Heart right ventricle (tissue), 16 donors: ENCODE results near the gene LDLRAD4. TPM values are rescaled to one million over a fixed set of nuclear protein-coding genes. Genes with fewer than 3 reads are reported as not detected.
A peak's percentile ranks its signal among the peaks of the same experiment; 100 is the strongest.

ENCODE experiments used
- ATAC-seq, 8 donors: fragments of 200-7000 bp; cut with Tn5 transposase; one replicate each; pipeline ENCODE4 v1.9.1; 2020; ENCODE audit warnings: mild to moderate bottlenecking in 8 of 8, moderate library complexity in 8 of 8, moderate number of reproducible peaks in 1 of 8
- DNase-seq, 2 donors: peaks; one replicate each; pipeline ENCODE4 v3.0.0-alpha.2; 2020
- H3K27ac ChIP-seq, 10 donors: fragments of 200-600 bp; sonication (generic) in 2 of 10; one replicate each; pipeline versions ENCODE4 v1.5.0 to v1.8.0; 2020 to 2022; ENCODE audit warnings: mild to moderate bottlenecking in 3 of 10
- H3K27me3 ChIP-seq, 7 donors: fragments of 200-600 bp; one replicate each; pipeline ENCODE4 v1.8.0; 2021 to 2022; ENCODE audit warnings: mild to moderate bottlenecking in 2 of 7
- H3K36me3 ChIP-seq, 9 donors: fragments of 200-600 bp; sonication (generic) in 1 of 9; one replicate each; pipeline versions ENCODE4 v1.5.0 to v1.8.0; 2020 to 2022; ENCODE audit warnings: mild to moderate bottlenecking in 2 of 9
- H3K4me1 ChIP-seq, 9 donors: fragments of 200-600 bp; sonication (generic) in 1 of 9; one replicate each; pipeline versions ENCODE4 v1.5.0 to v1.8.0; 2020 to 2022; ENCODE audit warnings: mild to moderate bottlenecking in 4 of 9
- H3K4me3 ChIP-seq, 10 donors: fragments of 200-600 bp; sonication (generic) in 2 of 10; one replicate each; pipeline versions ENCODE4 v1.5.0 to v1.8.0; 2020 to 2022; ENCODE audit warnings: mild to moderate bottlenecking in 7 of 10, moderate library complexity in 2 of 10
- H3K9me3 ChIP-seq, 11 donors: fragments of 200-600 bp in 10 of 11; sonication (generic) in 2 of 11; one replicate each; pipeline versions ENCODE4 v1.5.0 to v1.8.0; 2013 to 2022; ENCODE audit warnings: mild to moderate bottlenecking in 2 of 11, control low read depth in 1 of 11, moderate library complexity in 1 of 11
- WGBS, 2 donors: extraction: QIAGEN DNeasy Blood & Tissue Kit; methylation state at CpG; one replicate each; pipeline ENCODE4 v1.1.7; 2013; ENCODE audit warnings: inconsistent platforms in 1 of 2; 5-methylcytosine and 5-hydroxymethylcytosine counted together
- intact Hi-C, 10 donors: fragments of 100-400 bp; cut with DNase I; formaldehyde crosslinking; loops; one replicate each; pipeline versions ENCODE4 v1.11.1 to v1.14.2; 2022
- polyA plus RNA-seq, 2 donors: library from polyadenylated mRNA; stranded (reverse); fragments of 200-250 nt; gene quantifications; one replicate each; pipeline ENCODE4 v1.2.3, GENCODE V29; 2013
- total RNA-seq, 10 donors: library from RNA; stranded (reverse); fragmentation: NEBNext Ultra II Directional in 3 of 10; extraction: Animal tissue kit (Norgen Biotek cat#: 25700) in 3 of 10; gene quantifications; one replicate each; pipeline versions ENCODE4 v1.2.1 to v1.2.4, GENCODE V29; 2021 to 2023
- TF ChIP-seq, protein P1 (sequence below), 9 donors: fragments of 200-600 bp; sonication (generic) in 2 of 9; IDR thresholded peaks; one replicate each; pipeline versions ENCODE4 v1.5.0 to v1.8.0; 2021 to 2022; ENCODE audit warnings: antibody characterized with exemption in 9 of 9, mild to moderate bottlenecking in 5 of 9, moderate library complexity in 1 of 9
- donor health status: Arrhythmogenic right ventricular cardiomyopathy.
- donor health status: ischemic (EF 13 %, LVEDD 7.1; RV severe dilation, severe dysfunction).
- donor health status: healthy with polysubstance abuse.
- donor health status: DM: no; HTN: yes; CAD: no.
- donor health status: DM: no; HTN: no; CAD: no.
- donor health status: ischemic (EF 25% LVEDD 6.9; RV normal size, moderate dysfunction).
- donor health status: ischemic (EF 25% LVEDD 5.7; RV mildly dilated, moderate dysfunction).
- donor health status: healthy.
- donor health status: DM: yes; HTN: yes; CAD: no.
- donor health status: Ischemic cardiomyopathy.
- donor health status: ischemic (EF 35%, LVEDD 5.7; RV mildly dilated, moderate dysfunction).
- donor health status: nonischemic (EF 11% LVEDD 7.7; RV severe dilation, severe dysfunction).
- donor health status: DM: yes; HTN: yes; CAD: no.
- donor health status: PGD.
- donor health status: ischemic (EF 29% LVEDD 5.4; RV normal size, mild dysfunction).
- donor health status: nonischemic (EF 23%, LVEDD 6.1; RV moderate dilation, normal function).

The LDLRAD4 gene
- total and polyA plus RNA-seq, 12 donors = 5.4 to 74.6 (median 34.6) TPM

DNA sequence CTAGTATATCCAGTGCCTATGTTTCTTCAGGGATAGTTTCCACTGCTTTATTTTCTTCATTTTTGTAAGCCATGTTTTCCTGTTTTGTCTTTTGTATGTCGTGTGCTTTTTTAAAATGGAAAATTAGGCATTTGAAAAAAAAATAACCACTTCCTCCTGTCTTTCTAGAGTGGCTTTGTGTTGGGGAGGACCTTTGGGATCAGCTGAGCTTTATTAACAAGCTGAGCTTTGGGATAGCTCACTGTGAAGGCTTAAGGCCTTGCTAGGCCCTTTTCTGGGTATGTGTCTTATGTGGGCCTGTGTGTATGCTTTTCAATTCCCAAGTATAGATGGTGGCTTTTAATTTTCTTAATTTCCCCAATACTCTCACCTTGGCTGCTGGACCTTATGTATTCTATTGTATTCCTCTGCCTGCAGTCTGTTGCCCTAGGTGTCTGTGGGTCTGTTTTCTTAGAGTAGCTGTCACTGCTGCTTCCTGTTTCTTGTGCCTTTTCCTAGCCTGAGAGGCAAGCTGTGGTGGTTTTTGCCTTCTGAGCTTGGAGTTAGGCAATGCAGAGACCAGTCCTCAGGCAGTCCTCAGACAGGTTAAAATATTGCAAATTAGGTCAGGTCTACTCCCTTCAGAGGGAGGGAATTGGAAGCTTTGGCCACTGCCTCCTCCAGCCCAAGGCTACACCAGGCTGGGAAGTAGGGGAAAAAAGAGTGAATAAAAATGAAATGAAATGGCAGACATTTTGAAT is 134.7 kb downstream of the LDLRAD4 start:
- Histone ChIP-seq H3K4me3 (no peak overlapping the region), H3K27ac (peak overlapping the region in 3 of 10 donors; percentile 12 to 58 (median 41)), H3K36me3 (no peaks in the 10 kb centered on the region), H3K4me1 (peaks cover 0 to 29% (median 11%) of the 10 kb centered on the region in 9 donors), H3K27me3 (no peaks in the 10 kb centered on the region), H3K9me3 (peaks cover 0 to 28% (median 11%) of the 10 kb centered on the region in 11 donors)
- DNase-seq (no peak), ATAC-seq (peak in 3 of 8 donors; percentile 28 to 42 (median 35))
- intact Hi-C loops = no loop called here
- 48 to 53% methylated on average over 1 of the region's 1 CpG for WGBS, 2 donors
- TF ChIP-seq, protein P1, sequence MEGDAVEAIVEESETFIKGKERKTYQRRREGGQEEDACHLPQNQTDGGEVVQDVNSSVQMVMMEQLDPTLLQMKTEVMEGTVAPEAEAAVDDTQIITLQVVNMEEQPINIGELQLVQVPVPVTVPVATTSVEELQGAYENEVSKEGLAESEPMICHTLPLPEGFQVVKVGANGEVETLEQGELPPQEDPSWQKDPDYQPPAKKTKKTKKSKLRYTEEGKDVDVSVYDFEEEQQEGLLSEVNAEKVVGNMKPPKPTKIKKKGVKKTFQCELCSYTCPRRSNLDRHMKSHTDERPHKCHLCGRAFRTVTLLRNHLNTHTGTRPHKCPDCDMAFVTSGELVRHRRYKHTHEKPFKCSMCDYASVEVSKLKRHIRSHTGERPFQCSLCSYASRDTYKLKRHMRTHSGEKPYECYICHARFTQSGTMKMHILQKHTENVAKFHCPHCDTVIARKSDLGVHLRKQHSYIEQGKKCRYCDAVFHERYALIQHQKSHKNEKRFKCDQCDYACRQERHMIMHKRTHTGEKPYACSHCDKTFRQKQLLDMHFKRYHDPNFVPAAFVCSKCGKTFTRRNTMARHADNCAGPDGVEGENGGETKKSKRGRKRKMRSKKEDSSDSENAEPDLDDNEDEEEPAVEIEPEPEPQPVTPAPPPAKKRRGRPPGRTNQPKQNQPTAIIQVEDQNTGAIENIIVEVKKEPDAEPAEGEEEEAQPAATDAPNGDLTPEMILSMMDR (IDR thresholded peaks at IDR 0.05) = no peak

DNA sequence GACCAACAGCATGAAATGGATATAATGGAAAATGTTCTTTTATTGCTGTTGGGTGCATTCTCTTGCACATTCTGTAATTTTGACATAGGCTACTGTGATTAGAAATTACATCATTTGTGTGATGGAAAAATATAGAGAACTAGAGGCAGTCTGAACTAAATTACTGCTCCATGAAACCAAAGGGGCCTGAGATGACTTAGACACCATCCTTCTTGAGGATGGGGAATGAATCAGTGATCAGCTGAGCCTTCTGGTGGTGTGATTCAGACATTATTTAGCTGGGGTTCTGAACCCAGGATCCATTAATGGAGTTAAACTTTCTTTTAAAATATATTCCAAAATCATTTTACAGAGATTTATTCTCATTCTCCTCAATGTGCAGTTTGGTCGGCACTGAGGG is 135.8 kb downstream of the LDLRAD4 start:
- H3K4me3 ChIP-seq = no peak overlapping the region
- WGBS, 2 donors = 86 to 95% methylated on average over 1 of the region's 1 CpG
- TF ChIP-seq, protein P1 (IDR thresholded peaks at IDR 0.05) = no peak
- intact Hi-C loops = no loop called here
- no peaks in the 10 kb centered on the region for H3K27me3 ChIP-seq
- ATAC-seq (no peak), DNase-seq (no peak)
- peaks cover 0 to 17% (median 0%) of the 10 kb centered on the region in 11 donors for H3K9me3 ChIP-seq
- H3K4me1 ChIP-seq = peaks cover 0 to 29% (median 11%) of the 10 kb centered on the region in 9 donors
- no peaks in the 10 kb centered on the region for H3K36me3 ChIP-seq
- H3K27ac ChIP-seq = no peak overlapping the region

DNA sequence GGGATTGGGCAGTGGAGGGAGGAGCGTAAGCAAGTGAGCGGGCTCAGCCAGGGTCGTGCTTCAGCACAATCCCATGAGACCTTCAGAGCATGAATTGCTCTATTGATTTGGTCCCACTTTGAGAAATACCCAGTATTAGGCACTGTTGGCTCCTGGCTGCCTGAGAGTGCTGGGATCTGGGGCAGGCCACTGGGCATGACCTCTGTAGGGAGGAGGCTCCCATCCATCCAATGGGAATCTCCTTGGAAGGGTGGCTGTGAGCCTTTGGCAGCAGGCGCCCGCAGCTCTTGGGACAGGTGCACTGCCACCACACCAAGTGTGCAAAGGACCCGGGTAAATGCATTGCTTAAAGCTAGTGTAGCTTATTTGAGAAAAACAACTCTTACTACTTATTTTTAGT is 137.5 kb downstream of the LDLRAD4 start:
- Histone ChIP-seq H3K27me3 (no peaks in the 10 kb centered on the region), H3K4me1 (peaks cover 0 to 29% (median 11%) of the 10 kb centered on the region in 9 donors), H3K36me3 (no peaks in the 10 kb centered on the region), H3K27ac (no peak overlapping the region), H3K4me3 (no peak overlapping the region), H3K9me3 (peaks cover 0 to 2% (median 0%) of the 10 kb centered on the region in 11 donors)
- TF ChIP-seq, protein P1 (IDR thresholded peaks at IDR 0.05) = no peak
- DNase-seq = no peak
- 95 to 96% methylated on average over 6 of the region's 6 CpGs for WGBS, 2 donors
- ATAC-seq = no peak
- intact Hi-C loops = no loop called here

DNA sequence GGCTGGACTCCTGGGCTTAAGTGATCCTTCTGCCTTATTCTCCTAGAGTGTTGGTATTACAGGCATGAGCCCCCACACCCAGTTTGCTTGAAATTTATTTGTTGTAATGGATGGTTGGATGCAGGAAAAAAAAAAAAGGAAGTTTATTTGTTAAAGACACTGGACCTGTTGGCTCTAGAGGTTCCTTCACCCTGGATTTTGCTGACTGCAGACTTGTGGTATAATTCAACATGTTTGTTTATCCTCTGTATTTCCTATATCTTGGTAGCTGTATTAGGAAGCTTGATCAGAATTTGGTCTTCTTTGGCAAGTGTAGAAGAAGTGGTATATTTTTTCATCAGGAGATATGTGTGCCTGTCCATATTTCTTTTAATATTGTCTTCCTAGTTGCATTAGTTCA is 138.7 kb downstream of the LDLRAD4 start:
- ATAC-seq = no peak
- H3K4me3 ChIP-seq = no peak overlapping the region
- TF ChIP-seq, protein P1 (IDR thresholded peaks at IDR 0.05) = no peak
- H3K9me3 ChIP-seq = no peaks in the 10 kb centered on the region
- DNase-seq = no peak
- H3K27me3 ChIP-seq = no peaks in the 10 kb centered on the region
- intact Hi-C loops = no loop called here
- H3K4me1 ChIP-seq = peaks cover 0 to 30% (median 17%) of the 10 kb centered on the region in 9 donors
- H3K27ac ChIP-seq = no peak overlapping the region
- H3K36me3 ChIP-seq = no peaks in the 10 kb centered on the region
